ENCODE measurements around the gene ROCK2.
"Not testable (repeated sequence)": the region's sequence is repeated elsewhere in the genome, so short reads cannot be mapped to it uniquely, and the experiment has no call there.

Gene ROCK2

GRCh38 chr2:11166476-11166875 is 178.0 kb downstream of the ROCK2 start:
- no peak for DNase-seq

- DNase-seq = not testable (repeated sequence)
Observed at GRCh38 chr2:11165046-11165445, 179.4 kb downstream of the ROCK2 start.

- DNase-seq = no peak
Observed at GRCh38 chr2:11163439-11164317, 180.8 kb downstream of the ROCK2 start.

- no peak for DNase-seq
Observed at GRCh38 chr2:11161747-11162146, 182.7 kb downstream of the ROCK2 start.

- no peak for DNase-seq
Observed at GRCh38 chr2:11160731-11161455, 183.5 kb downstream of the ROCK2 start.

GRCh38 chr2:11160256-11160655 is 184.2 kb downstream of the ROCK2 start:
- no peak for DNase-seq

- no peak for DNase-seq
Observed at GRCh38 chr2:11159574-11160170, 184.8 kb downstream of the ROCK2 start.

GRCh38 chr2:11158916-11159573 is 185.4 kb downstream of the ROCK2 start:
- DNase-seq = no peak

GRCh38 chr2:11157731-11158130 is 186.7 kb downstream of the ROCK2 start:
- no peak for DNase-seq

GRCh38 chr2:11157296-11157695 is 187.1 kb downstream of the ROCK2 start:
- no peak for DNase-seq

- no peak for DNase-seq
Observed at GRCh38 chr2:11156396-11157075, 187.9 kb downstream of the ROCK2 start.

GRCh38 chr2:11155381-11156035 is 188.9 kb downstream of the ROCK2 start, which contains the start of gene SLC66A3:
Gene SLC66A3, plus strand, starts transcription at chr2:11155467. Its CDS starts 80 bp downstream, at chr2:11155547.
- DNase-seq = peak; percentile 77

- DNase-seq = peak; percentile 79
Observed at GRCh38 chr2:11154923-11155380, 189.5 kb downstream of the ROCK2 start.

- DNase-seq = no peak
Observed at GRCh38 chr2:11154016-11154922, 190.2 kb downstream of the ROCK2 start.

GRCh38 chr2:11152591-11152990 is 191.8 kb downstream of the ROCK2 start:
- DNase-seq = no peak

GRCh38 chr2:11147263-11147662 is 197.2 kb downstream of the ROCK2 start:
- no peak for DNase-seq

- no peak for DNase-seq
Observed at GRCh38 chr2:11146076-11146475, 198.4 kb downstream of the ROCK2 start.

- no peak for DNase-seq
Observed at GRCh38 chr2:11145350-11145749, 199.1 kb downstream of the ROCK2 start.

GRCh38 chr2:11144738-11145079 is 199.7 kb downstream of the ROCK2 start:
- no peak for DNase-seq

- DNase-seq = no peak
Observed at GRCh38 chr2:11144077-11144737, 200.2 kb downstream of the ROCK2 start.

Data from NCI-H1092 (cell line).